ENCODE measurements around the gene ERC2.
A peak's percentile ranks its signal among the peaks of the same experiment; 100 is the strongest.

Gene ERC2

DNA sequence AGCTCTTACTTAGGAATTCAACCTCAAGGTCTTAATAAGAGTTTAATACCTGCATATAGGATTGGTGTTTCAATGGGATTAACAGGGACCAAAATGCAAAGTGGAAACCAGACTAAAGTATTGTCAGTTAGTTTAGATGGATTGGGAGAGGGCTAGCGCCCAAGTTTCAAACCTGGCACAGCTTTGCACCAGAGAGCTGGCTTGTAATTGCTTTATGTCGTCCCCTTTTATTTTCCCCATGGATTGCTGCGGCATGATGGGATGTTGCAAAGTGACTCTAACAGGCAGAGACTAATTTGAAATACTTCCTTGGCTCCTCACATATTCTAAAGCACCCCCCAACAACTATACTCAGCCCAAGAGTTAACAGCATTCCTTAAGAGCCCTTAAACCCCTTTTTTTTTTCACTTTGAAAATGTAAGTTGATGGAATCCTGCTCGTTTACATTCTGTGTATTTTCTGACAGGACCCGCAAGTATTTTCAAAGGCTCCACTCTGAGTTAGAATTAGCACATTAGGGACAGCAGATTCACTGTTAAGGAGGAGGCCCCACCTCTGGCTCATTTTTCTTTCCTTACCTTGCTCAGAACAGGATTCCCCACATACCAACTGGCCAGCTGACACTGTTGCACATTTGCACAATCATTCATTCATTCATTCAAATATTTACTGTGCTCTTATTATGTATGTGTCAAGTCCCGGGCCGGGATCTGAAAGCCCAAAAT, 214.2 kb downstream of the ERC2 start:
- DNase-seq (ENCODE audit: low spot score), result no peak

DNA sequence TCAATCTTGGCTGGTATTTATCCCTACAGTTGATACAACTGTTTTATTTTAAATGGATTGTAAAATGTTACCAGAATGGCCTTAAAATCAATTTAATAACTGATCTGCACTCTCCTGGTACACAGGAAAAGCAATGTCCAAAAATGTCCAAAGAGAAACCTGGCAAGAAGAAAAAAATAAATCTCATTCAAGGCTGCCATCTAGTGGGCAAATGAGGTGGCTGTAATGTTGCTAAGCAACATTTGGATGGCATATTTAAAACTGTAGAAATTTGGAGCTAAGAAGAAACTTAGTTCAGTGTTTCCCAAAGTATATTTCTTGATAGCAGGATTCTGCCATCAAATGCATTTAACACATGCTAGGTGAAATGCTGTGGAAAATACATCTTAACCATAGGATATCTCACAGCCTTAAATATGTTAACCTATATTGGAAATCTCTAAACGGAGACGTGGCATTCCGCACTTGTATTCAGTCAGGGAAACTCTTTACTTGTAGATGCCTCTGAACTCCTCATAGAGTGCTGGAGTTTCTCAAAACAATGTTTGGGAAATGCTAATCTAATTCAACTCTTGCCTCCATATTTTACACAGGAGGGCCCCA, 216.8 kb downstream of the ERC2 start:
- DNase-seq (ENCODE audit: low spot score), result peak; percentile 55

DNA sequence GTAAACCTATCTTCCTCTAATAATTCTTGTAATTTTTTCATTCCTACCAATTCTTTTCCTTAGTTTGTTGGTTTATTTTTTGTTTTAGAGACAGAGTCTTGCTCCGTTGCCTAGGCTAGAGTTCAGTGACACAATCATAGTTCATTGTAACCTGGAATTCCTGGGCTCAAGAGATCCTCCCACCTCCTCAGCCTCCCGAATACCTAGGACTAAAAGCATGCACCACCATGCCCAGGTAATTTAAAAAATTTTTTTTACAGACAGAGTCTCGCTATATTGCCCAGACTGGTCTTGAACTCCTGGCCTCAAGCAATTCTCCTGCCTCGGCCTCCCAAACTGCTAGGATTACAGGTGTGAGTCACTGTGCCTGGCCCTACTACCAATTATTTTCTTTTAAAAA, 220.2 kb downstream of the ERC2 start:
- no peak for DNase-seq (ENCODE audit: low spot score)

DNA sequence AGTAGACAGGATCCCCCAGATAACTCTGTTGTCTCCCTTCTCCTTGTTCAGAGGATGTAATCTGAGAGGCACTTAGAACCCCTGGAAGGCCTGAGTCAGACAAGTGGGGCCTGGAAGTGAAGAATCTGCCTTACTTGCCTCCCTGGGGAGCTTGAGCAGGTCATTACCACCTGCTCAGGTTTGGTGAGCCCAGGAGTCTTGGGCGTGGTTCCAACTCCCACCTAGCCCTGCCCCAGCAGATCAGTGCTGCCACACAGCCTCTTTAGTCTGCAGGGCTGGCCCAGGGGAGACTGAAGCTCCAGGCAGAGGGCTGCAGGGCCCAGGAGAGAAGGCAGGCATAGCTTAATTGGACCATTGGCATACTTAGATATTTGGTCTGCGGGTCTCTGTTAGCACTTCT, 230.0 kb downstream of the ERC2 start:
- DNase-seq (ENCODE audit: low spot score), result no peak

DNA sequence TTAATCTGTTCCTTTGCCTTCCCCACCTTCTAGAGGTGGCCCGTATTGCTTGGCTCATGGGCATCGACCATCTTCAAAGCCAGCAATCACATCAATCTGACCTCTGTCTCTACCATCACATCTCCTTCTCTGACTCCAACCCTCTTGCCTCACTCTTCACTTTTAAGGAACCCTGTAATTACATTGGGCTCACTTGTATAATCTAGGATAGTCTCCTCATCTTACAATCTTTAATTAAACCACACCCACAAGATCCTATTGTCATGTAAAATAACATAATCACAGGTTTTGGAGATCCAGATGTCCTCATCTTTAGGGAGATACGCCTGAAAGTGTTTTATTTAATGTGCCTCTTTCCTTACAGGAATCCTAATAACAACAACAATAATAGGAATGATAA, 234.5 kb downstream of the ERC2 start:
- DNase-seq (ENCODE audit: low spot score), result no peak

DNA sequence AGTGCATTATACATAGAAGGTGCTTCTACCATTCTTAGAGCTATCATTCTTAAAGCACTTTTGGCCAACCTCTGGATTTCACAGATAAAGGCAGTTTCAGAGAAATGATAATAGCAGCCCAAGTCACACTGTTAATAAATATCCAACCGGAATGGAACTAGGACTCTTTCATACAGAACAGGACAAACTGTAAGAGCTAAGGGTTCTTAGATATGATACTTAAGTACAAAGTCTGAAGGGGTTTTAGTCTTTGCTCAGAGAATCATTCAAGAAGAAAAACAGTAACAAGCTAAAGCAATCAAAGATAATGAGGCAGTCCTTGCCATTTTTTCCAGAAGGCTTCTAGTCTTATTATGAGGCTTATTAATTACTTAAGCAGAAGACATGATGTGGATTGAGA, 239.0 kb downstream of the ERC2 start:
- no peak for DNase-seq (ENCODE audit: low spot score)

DNA sequence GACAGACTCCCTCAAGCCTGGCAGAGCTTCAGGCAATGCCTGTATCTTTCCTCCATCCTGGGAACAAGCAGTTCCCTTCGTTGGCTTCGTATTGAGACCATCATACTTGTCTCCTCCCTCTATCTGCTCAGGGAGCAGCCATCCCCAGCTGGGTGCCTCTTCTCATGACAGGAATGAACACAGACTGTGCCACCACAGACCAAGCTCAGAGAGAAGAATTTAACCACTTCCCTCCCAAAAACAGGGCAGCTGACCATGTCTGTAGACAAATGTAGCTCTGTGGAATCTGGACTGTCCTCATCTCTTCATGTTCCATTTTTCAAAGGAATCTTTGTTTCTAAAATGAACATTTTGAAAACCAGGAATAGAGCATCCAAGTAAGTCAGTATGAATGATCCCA, 245.4 kb downstream of the ERC2 start:
- peak; percentile 22 for DNase-seq (ENCODE audit: low spot score)

DNA sequence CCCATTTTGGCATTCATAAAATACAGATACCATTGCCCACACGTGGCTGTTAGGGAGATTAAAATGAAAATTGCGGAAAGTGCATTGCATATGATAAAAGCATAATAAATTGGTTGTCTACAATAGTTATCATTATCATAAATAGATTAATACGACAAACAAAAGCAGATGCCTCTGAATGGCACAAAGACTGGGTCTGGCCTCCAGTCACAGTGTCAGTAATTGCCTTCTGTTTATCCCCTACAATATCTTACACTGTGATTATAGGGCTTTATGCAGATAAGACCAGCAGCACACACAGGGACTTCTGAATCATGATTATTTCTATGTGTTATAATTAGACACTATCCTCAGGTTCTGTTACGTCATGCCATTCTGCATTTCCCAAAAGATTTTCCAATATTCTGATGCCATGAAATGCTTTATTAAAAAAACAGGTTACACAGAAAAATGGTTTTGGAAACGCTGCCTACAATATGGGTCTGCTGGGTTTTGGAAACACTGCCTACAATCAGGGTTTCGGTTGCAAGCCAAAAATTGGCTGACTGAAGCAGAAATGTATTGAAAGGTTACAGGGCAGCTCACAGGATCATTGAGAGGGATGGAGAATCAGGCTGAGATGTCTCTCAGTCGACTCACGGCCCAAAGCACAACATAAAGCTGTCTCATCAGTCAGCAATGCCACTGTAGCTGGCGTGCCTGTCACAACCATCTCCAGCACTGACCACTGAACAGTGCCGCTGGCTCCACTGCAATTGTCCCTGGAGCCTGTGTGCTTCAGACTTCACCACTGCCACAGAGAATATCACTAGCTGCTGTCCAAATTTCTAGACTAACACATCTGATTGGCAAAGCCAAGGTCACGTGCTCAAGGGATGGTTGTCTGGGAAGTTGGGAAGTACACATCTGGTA, 248.1 kb downstream of the ERC2 start:
- DNase-seq (ENCODE audit: low spot score), result peak; percentile 11

DNA sequence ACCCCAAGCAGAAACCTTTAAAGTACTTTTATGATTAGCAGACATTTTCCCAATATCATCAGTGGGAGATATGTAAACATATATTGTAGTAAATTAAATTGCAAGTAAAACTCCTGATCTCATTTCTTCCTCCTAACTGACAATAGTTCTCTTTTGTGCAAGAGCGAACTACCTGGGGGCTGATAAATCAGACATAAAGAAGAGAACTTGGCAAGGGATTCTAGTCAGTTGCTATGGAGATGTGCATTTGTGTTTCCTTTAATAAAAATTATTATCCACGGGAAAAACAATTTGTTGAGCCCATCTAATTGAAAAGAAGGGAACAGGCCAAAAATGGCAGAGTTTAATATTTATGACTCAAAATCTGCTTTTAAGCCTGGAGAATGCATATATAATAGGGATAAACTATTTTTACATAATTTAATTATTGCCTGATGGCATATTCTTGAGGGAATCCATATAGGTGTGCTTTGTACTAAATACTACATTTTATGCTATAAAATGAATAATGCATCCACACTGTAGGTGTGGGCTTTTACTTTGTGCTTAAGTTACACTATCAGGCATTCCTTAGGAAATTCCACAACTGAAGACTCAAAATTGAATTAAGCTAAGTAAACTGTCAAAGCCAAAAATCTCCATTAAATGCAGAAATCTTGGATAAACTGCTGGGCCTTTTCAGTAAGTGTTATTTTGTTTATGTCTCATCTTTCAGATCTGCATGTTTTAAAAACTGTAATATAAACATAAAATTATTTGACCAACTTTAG, 258.1 kb downstream of the ERC2 start:
- no peak for DNase-seq (ENCODE audit: low spot score)

DNA sequence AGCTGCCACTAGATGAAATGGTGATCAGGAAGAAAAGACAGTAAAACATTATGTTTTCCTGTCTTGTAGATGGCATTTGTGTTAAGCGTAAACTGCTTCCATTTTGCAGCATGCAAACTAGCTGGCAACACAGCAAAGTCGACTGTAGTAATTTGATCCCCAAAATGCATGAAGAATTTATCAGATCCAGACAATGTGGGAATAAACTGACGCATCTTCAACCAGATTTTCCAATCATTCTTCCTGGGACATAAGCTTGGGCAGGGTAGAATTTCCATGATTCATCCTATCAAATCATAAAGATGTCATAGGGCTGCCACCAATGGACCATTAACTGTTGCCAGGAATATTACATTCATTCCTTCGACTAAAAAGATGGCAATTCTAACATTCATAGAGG, 260.3 kb downstream of the ERC2 start:
- DNase-seq (ENCODE audit: low spot score), result no peak

DNA sequence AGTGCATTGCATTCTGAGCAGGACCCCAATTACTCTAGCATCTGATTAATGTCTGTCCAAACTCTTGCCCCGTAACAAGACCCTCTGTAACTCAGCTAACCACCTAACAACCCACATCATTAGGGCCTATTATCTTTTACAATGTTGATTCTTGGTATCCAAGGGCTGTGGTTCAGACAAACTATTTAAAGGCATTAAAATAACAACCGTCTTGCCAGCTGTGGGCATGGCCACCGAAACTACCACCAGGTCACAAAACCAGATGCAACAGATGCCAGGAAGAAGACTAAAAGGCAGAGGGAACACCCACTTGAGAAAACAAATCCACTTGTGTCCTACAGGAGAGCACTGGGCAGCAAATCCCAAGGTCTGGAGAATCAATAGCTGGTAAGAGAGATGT, 262.9 kb downstream of the ERC2 start:
- DNase-seq (ENCODE audit: low spot score), result no peak

DNA sequence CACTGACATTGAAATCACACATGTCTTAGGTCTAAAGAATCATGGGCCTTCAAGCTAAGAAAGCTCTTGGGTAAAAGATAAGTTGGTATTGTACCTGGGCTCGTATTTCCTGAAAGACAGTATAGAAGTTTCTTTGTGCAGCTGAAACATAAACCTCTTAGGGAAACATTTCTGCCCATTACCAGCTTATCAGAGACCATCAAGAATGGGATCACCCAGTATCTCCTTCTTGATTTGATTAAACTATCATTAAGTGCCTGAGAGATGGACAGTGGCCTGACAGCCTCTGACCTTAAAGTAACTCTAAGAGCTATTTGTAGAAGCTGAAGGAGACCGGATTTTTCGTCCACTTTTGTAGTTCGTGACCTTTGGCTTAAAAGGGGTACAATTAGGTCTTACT, 265.3 kb downstream of the ERC2 start:
- DNase-seq (ENCODE audit: low spot score), result no peak

DNA sequence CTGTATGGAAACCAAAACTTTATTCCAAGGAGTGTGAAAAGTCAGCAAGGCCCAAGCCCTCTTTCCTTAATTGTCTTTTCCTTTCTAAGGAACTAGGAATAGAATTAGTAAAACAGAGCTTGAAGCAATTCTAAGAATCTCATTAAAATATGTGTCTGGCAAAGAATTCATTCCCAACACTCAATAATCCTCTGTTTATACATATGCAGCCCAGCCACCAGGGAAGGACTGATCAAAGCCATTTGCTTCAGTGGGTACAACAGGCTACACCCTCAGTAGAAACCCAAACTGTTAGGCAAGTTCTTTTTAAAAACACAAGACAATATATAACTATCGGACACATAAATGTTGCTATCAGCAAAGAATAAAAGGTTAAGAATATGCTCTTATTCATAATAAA, 266.9 kb downstream of the ERC2 start:
- no peak for DNase-seq (ENCODE audit: low spot score)

DNA sequence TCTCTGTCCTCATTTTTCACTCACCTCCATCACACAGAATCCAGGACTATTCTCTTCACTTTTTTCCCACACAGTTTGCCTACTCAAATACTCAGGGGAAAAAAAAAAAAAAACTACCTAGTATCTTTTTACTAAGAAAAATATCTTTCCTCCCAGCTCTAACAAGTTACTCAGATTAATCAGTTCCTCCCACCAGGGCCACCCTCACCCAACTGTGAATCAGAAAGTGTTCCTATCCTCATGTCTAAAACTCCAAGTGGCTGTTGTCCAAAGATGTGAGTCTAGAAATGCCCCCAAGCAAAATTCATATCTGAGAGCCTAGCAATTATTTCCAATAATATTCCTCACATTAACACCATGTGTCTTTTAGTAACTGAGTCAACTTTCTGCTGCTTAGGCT, 268.0 kb downstream of the ERC2 start:
- no peak for DNase-seq (ENCODE audit: low spot score)

DNA sequence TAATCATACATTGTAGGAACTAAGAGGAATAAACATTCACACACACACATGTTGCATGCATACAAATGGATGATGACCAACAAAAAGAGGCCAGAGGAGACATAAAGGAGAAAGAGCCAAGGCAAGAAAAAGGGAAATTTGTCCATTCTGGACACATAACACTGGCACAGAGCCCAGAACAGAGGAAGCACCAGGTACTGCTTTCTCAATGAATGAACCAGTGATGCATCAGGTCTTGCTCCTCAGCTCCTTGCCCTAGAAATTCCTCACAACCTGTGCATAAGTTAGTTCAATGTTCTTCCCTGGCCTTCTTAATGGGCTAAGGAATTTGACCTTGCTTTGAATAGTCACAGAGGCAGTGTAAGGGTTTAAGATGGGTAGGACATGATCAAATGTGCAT, 270.3 kb downstream of the ERC2 start:
- no peak for DNase-seq (ENCODE audit: low spot score)

DNA sequence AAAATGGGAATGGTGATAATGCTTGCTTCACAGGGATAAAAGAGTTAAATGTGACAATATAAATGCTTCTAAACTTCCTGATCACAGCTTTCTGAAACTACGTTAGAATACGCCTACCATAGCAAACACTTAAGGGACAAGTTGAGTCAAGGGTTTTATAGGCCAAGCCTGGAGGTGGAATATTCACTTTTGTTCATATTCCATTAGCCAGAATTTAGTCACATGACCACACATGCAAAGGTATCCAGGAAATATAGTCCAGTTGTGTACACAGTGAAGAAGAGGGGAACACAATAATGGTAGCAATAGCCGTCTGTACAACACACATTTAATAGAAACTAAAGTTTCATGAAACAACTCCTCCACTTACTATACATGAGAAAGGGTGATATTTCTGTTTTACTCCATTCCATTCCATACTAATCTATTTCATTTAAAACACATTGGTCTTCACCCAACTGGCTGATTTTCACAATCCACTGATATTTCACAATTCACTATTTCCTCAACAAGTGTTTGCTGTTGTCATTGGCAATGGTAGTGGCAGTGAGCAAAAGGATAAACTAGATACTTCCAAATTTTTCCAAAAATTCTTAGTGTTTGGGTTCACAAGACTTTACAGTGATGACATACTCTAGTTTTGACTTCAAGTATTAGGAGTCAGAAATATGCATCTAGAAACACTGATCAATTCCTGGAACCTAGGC, 270.9 kb downstream of the ERC2 start:
- DNase-seq (ENCODE audit: low spot score), result no peak

DNA sequence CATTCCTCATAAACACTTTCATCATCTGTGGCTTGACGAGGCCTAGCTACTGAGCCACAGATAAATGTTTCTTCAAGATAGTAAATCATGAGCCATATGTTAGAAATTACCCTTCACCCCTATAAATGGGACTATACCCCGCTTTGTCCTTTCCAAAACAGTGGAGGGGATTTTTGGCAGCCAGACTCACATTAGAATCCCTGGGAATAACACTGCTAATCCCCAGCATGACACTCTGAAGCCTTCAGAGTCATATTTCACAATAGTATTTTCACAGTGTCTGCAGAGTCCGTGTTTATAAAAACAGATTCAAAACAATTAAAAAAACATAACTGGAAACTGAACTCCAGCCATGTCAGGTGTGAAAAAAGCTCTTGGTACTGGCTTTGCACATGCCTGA, 271.6 kb downstream of the ERC2 start:
- no peak for DNase-seq (ENCODE audit: low spot score)

DNA sequence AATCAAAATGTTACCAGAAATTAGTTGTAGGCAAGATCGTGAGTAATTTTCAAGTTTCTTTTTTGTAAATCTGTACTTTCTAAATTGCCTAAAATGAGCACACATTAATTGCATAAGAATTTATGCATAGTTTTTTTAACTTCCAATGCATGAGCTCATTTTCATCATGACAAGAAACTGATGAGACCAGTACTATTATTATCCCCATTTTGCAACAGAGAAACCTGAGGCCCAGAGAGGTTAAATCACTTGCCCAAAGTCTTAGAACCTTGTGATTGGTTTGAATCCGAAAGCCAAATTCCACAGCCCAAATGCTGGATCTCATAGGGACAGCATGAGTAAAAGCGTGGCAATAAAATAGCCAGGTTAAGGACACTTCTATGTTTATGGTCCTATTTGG, 274.7 kb downstream of the ERC2 start:
- DNase-seq (ENCODE audit: low spot score), result no peak

DNA sequence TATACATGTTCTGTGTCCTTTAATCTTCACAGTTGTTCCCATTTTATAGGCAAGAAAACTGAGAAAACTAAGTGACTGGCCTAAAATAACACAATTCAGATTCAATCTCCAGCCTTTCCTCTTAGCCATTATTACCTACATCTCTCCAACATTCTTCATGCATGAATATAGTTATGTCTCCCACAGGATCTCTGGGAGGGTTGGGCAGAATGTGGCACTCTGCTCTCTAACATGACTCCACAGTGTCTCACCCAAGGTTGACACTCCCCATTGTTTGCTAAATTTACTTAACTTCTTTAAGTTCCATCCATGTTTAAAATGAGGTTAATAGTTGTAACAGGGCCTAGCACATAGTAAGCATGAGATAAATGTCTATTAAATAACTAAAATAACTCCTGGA, 276.3 kb downstream of the ERC2 start:
- DNase-seq (ENCODE audit: low spot score), result no peak

DNA sequence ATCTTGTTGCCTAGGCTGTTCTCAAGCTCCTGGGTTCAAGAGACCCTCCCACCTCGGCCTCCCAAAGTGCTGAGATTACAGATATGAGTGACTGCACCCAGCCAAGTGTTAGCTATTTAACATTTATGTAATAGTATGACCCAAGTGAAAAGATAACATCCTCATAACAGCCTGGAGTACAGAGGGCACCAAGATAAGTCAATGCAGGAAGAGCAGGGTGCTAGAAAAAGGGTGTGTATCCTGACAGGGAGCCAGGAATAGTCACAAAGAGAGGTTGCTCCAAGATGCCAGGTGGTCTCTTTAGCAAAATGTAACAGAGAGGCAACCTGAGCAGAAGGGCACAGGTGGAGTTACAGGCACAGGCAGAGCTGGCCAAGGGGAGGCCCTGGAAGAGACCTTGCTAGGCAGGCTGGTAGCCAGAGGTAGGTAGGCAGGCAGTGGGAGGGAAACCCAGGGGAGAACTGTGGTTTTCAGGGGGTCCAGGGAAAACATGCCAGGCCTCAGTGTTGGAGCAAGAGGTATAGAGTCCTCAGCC, 277.4 kb downstream of the ERC2 start:
- DNase-seq (ENCODE audit: low spot score), result no peak

DNA sequence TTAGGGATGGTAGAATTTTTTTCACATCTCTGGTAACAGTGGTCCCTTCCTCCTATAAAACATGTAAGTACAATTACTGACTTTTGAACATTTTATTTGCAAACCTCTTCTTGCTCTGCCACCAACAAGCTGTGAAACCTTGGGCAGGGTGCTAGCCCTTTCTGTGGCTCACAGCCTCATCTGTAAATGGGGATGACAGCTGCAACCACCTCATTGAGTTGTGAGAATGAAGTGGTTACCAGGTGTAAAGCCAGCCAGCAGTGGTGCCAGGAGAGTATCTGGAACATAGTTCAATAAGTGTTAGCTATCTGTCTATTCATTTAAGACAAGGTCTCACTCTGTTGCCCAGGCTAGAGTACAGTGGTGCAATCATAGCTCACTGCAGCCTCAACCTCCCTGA, 278.1 kb downstream of the ERC2 start:
- DNase-seq (ENCODE audit: low spot score), result no peak

All from globus pallidus (tissue), 1 donor.